ENCODE measurements around the gene NTSR1. TPM values are rescaled to one million over a fixed set of nuclear protein-coding genes. Genes with fewer than 3 reads are reported as not detected.

NTSR1 gene
- total and polyA plus RNA-seq, 2 experiments from 2014 or later, result 0.15 to 1.4 TPM

DNA sequence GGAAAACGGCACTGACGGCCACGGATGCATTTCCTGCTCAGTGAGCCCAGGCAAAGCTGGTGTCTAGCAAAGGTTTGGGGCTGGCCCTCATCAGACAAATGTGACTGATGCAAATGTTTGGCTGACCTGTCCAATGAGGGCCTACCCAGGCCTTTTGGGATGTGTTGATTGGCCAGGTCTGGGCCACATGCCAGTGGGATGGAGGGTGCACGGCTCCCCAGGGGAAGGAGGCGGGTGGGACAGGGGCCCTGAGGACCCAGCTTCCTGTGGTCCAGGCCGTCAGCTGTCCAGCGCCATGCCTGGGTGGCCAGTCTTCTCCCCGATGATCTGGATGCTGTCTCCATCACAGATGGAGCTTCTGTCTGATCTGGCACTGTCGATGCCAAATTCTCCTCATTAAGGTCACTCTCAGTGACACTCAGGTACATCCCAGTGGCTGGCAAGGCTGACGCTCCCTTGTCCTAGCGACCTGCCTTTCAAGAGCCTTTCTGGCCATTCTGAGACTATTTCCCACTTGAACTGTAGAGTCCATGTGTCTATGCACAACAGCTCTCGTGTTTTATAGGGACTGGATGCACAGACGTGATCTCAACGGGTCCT lies 43.0 kb downstream of the NTSR1 start (continued):
- TF ChIP-seq ETS1 (IDR thresholded peaks at IDR 0.05) (no peak), ZNF331 (CRISPR knock-in tag; IDR thresholded peaks at IDR 0.05; ENCODE audit: low read depth) (no peak), POLR2AphosphoS5 (IDR thresholded peaks at IDR 0.05; ENCODE audit: low read depth) (no peak), NANOG (IDR thresholded peaks at IDR 0.05; ENCODE audit: borderline replicate concordance) (no peak), JUNB (IDR thresholded peaks at IDR 0.05; ENCODE audit: unreplicated experiment) (no peak), STAT1 (IDR thresholded peaks at IDR 0.05; ENCODE audit: unreplicated experiment) (no peak)
- TF ChIP-seq, protein P1, sequence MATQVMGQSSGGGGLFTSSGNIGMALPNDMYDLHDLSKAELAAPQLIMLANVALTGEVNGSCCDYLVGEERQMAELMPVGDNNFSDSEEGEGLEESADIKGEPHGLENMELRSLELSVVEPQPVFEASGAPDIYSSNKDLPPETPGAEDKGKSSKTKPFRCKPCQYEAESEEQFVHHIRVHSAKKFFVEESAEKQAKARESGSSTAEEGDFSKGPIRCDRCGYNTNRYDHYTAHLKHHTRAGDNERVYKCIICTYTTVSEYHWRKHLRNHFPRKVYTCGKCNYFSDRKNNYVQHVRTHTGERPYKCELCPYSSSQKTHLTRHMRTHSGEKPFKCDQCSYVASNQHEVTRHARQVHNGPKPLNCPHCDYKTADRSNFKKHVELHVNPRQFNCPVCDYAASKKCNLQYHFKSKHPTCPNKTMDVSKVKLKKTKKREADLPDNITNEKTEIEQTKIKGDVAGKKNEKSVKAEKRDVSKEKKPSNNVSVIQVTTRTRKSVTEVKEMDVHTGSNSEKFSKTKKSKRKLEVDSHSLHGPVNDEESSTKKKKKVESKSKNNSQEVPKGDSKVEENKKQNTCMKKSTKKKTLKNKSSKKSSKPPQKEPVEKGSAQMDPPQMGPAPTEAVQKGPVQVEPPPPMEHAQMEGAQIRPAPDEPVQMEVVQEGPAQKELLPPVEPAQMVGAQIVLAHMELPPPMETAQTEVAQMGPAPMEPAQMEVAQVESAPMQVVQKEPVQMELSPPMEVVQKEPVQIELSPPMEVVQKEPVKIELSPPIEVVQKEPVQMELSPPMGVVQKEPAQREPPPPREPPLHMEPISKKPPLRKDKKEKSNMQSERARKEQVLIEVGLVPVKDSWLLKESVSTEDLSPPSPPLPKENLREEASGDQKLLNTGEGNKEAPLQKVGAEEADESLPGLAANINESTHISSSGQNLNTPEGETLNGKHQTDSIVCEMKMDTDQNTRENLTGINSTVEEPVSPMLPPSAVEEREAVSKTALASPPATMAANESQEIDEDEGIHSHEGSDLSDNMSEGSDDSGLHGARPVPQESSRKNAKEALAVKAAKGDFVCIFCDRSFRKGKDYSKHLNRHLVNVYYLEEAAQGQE (IDR thresholded peaks at IDR 0.05; ENCODE audit: unreplicated experiment), result no peak
- TF ChIP-seq, protein P2, sequence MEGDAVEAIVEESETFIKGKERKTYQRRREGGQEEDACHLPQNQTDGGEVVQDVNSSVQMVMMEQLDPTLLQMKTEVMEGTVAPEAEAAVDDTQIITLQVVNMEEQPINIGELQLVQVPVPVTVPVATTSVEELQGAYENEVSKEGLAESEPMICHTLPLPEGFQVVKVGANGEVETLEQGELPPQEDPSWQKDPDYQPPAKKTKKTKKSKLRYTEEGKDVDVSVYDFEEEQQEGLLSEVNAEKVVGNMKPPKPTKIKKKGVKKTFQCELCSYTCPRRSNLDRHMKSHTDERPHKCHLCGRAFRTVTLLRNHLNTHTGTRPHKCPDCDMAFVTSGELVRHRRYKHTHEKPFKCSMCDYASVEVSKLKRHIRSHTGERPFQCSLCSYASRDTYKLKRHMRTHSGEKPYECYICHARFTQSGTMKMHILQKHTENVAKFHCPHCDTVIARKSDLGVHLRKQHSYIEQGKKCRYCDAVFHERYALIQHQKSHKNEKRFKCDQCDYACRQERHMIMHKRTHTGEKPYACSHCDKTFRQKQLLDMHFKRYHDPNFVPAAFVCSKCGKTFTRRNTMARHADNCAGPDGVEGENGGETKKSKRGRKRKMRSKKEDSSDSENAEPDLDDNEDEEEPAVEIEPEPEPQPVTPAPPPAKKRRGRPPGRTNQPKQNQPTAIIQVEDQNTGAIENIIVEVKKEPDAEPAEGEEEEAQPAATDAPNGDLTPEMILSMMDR (conservative IDR thresholded peaks at IDR 0.05; ENCODE audit: low read depth in 2 of 2), result no peak

GRCh38 chr20:62752181-62752670 lies 43.6 kb downstream of the NTSR1 start:
- Mint-ChIP-seq H3K27ac (no peak overlapping the region), H3K4me1 (peaks cover 14% of the 10 kb centered on the region), H3K9me3 (no peaks in the 10 kb centered on the region), H3K27me3 (ENCODE audit: insufficient read depth, low read depth, poor library complexity) (peaks cover 9% of the 10 kb centered on the region), H3K4me3 (no peak overlapping the region), H3K36me3 (ENCODE audit: low read depth) (no peaks in the 10 kb centered on the region)
- Histone ChIP-seq H3K4me2 (0 out of 2 replicates have a peak overlapping the region, but pooled peaks have one; percentile 35), H3K4me3 (no peak overlapping the region), H3K9me2 (ENCODE audit: insufficient read depth) (no peaks in the 10 kb centered on the region), H3K4me1 (ENCODE audit: insufficient read depth) (peaks cover 9% of the 10 kb centered on the region; the same call in 1 of the 2 replicates), H3K27me3 (ENCODE audit: insufficient read depth) (no peaks in the 10 kb centered on the region), H2AFZ (peak overlapping the region; percentile 91), H3F3A (replicated peaks; ENCODE audit: low read depth) (0 out of 2 replicates have a peak, but pooled peaks cover 3% of the 10 kb centered on the region), H3K27ac (ENCODE audit: low read depth) (no peak overlapping the region), H3K79me2 (replicated peaks; ENCODE audit: insufficient read depth) (no peaks in the 10 kb centered on the region), H4K20me1 (replicated peaks; ENCODE audit: insufficient read depth) (no peaks in the 10 kb centered on the region), H3K36me3 (ENCODE audit: insufficient read depth) (no peaks in the 10 kb centered on the region)
- peak; percentile 74 for ATAC-seq
- DNase-seq (ENCODE audit: low spot score), result peak; percentile 53
- TF ChIP-seq POLR2AphosphoS5 (IDR thresholded peaks at IDR 0.05; ENCODE audit: low read depth), result no peak
- TF ChIP-seq, protein P2 (conservative IDR thresholded peaks at IDR 0.05; ENCODE audit: low read depth in 2 of 2), result no peak
- TF ChIP-seq, protein P3, sequence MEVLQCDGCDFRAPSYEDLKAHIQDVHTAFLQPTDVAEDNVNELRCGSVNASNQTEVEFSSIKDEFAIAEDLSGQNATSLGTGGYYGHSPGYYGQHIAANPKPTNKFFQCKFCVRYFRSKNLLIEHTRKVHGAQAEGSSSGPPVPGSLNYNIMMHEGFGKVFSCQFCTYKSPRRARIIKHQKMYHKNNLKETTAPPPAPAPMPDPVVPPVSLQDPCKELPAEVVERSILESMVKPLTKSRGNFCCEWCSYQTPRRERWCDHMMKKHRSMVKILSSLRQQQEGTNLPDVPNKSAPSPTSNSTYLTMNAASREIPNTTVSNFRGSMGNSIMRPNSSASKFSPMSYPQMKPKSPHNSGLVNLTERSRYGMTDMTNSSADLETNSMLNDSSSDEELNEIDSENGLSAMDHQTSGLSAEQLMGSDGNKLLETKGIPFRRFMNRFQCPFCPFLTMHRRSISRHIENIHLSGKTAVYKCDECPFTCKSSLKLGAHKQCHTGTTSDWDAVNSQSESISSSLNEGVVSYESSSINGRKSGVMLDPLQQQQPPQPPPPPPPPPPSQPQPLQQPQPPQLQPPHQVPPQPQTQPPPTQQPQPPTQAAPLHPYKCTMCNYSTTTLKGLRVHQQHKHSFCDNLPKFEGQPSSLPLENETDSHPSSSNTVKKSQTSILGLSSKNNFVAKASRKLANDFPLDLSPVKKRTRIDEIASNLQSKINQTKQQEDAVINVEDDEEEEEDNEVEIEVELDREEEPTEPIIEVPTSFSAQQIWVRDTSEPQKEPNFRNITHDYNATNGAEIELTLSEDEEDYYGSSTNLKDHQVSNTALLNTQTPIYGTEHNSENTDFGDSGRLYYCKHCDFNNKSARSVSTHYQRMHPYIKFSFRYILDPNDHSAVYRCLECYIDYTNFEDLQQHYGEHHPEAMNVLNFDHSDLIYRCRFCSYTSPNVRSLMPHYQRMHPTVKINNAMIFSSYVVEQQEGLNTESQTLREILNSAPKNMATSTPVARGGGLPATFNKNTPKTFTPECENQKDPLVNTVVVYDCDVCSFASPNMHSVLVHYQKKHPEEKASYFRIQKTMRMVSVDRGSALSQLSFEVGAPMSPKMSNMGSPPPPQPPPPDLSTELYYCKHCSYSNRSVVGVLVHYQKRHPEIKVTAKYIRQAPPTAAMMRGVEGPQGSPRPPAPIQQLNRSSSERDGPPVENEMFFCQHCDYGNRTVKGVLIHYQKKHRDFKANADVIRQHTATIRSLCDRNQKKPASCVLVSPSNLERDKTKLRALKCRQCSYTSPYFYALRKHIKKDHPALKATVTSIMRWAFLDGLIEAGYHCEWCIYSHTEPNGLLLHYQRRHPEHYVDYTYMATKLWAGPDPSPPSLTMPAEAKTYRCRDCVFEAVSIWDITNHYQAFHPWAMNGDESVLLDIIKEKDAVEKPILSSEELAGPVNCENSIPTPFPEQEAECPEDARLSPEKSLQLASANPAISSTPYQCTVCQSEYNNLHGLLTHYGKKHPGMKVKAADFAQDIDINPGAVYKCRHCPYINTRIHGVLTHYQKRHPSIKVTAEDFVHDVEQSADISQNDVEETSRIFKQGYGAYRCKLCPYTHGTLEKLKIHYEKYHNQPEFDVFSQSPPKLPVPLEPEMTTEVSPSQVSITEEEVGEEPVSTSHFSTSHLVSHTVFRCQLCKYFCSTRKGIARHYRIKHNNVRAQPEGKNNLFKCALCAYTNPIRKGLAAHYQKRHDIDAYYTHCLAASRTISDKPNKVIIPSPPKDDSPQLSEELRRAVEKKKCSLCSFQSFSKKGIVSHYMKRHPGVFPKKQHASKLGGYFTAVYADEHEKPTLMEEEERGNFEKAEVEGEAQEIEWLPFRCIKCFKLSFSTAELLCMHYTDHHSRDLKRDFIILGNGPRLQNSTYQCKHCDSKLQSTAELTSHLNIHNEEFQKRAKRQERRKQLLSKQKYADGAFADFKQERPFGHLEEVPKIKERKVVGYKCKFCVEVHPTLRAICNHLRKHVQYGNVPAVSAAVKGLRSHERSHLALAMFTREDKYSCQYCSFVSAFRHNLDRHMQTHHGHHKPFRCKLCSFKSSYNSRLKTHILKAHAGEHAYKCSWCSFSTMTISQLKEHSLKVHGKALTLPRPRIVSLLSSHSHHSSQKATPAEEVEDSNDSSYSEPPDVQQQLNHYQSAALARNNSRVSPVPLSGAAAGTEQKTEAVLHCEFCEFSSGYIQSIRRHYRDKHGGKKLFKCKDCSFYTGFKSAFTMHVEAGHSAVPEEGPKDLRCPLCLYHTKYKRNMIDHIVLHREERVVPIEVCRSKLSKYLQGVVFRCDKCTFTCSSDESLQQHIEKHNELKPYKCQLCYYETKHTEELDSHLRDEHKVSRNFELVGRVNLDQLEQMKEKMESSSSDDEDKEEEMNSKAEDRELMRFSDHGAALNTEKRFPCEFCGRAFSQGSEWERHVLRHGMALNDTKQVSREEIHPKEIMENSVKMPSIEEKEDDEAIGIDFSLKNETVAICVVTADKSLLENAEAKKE (CRISPR knock-in tag; IDR thresholded peaks at IDR 0.05), result no peak

Data from GM23338 (cell line).